Activated CD4-positive, alpha-beta T cell treated with anti-CD3 and anti-CD28 coated beads, Interleukin-2, amount 10 ng/mL, durations not matched to agents 7 days and 5 days (primary cell): Measurements from ENCODE around the gene TMEM37. TPM values are rescaled to one million over a fixed set of nuclear protein-coding genes. Genes with fewer than 3 reads are reported as not detected.

Source experiments
- CTCF ChIA-PET: fragments of 350-600 bp; sonication (Branson Sonifier 250); formaldehyde crosslinking; loops from one replicate; lab custom pipeline; 2021; ENCODE audit warnings: antibody characterized with exemption; lab: Charles Lee
- POLR2A ChIA-PET: fragments of 350-600 bp; sonication (Branson Sonifier 250); formaldehyde crosslinking; loops from one replicate; lab custom pipeline; 2021; ENCODE audit warnings: antibody characterized with exemption; lab: Charles Lee
- DNase-seq: peaks from one replicate; pipeline ENCODE4 v3.0.0-alpha.2; 2020
- H3K27ac Mint-ChIP-seq: one replicate; pipeline ENCODE4 v1.8.0; 2021; ENCODE audit warnings: mild to moderate bottlenecking, moderate library complexity, mixed read lengths
- H3K27me3 Mint-ChIP-seq: one replicate; pipeline ENCODE4 v1.8.0; 2021; ENCODE audit warnings: mixed read lengths
- H3K36me3 Mint-ChIP-seq: one replicate; pipeline ENCODE4 v1.8.0; 2021; ENCODE audit warnings: low read depth, mixed read lengths
- H3K4me1 Mint-ChIP-seq: one replicate; pipeline ENCODE4 v1.8.0; 2021; ENCODE audit warnings: mixed read lengths
- H3K4me3 Mint-ChIP-seq: one replicate; pipeline ENCODE4 v1.8.0; 2021; ENCODE audit warnings: mild to moderate bottlenecking, moderate library complexity, mixed read lengths
- H3K9me3 Mint-ChIP-seq: one replicate; pipeline ENCODE4 v1.8.0; 2021; ENCODE audit warnings: mixed read lengths
- total RNA-seq, 2 experiments: library from RNA; stranded (reverse); gene quantifications; one replicate each; pipeline ENCODE4 v1.2.3, GENCODE V29; 2021

Gene TMEM37
- total RNA-seq, 2 experiments from 2014 or later: not detected

- Mint-ChIP-seq H3K36me3 (no peaks in the 10 kb centered on the region), H3K4me3 (no peak overlapping the region), H3K4me1 (no peaks in the 10 kb centered on the region), H3K9me3 (no peaks in the 10 kb centered on the region), H3K27me3 (no peaks in the 10 kb centered on the region), H3K27ac (peak overlapping the region; percentile 11)
- POLR2A ChIA-PET: no interaction called here
- CTCF ChIA-PET: interaction anchor here (0.6 kb wide), 1 partner anchor 59 kb away, joined by 3 read pairs; no protein-coding TSS in a partner anchor
- DNase-seq: no peak
These were observed 42.1 kb downstream of the TMEM37 start for GRCh38 chr2:119473621-119474370.

DNA sequence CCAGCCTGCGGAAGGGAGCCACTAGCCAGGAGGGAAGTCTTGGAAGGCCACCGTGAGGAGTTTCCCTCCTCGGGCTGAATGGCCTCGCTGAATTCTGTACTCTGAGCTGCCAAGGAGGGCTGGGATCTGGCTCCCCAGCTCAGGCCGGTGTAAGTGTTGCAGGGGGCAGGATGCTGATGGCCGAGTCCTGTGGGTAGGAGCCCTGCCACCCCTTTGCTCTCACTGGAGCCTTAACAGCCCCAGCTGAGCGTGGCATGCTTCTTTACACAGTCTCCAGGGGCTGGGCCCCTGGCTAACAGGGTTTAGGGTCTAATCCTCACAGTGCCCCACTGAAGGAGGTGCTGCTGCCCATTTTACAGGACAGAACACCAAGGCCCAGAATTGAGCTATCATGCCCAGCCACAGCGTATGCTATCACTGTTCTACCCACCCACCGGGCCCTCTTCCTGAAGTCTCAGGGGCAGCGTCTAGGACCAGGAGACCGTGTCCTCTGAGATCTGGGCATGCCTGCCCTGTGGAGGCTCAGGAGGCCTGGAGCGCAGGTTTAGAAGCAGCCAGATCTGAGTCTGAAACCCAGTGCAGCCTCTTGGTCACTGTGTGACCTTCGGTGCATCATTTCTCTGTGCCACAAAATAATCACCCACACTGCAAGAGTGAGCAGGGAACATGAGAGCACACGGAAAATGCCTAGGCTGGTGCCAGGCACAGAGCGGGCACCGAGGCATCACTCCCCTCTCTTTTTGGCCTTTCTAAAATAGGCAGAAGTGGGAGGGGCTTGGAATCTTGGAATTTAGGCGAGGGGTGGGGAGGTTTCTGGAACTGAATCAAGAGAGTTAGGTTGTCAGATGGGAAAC lies 42.9 kb downstream of the TMEM37 start:
- Mint-ChIP-seq H3K4me1 (no peaks in the 10 kb centered on the region), H3K27me3 (no peaks in the 10 kb centered on the region), H3K4me3 (no peak overlapping the region), H3K9me3 (no peaks in the 10 kb centered on the region), H3K36me3 (no peaks in the 10 kb centered on the region), H3K27ac (no peak overlapping the region)
- ChIA-PET POLR2A (no interaction called here), CTCF (no interaction called here)
- DNase-seq: no peak

DNA sequence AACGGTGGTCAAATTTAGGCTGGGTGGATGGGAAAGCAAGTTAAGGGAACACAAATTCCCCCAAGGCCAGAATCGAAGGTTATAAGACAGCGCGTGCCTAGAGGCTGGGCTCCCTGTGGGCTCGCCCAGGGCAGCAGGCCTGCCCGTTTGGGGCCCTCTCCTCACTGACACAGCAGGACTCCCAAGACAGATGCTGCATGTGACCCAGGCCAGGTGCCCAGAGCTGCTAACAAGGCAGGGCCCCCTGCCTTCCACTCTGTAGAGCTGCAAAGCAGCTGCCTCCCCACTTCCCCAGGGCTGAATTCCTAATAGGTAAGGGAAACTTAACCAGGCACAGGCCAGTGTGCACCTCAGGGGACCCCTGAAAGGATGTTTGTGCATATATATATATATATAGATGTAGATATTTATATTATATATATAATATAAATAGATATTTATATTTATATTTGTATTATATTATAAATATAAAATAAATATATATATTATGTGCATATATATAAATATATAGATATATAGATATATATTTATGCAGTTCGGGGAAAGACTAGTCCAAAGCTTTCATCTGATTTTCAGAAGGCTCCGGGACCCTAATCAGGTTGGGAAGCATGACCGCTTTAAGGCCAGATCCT lies 43.7 kb downstream of the TMEM37 start:
- DNase-seq: no peak
- Mint-ChIP-seq H3K36me3 (no peaks in the 10 kb centered on the region), H3K4me1 (no peaks in the 10 kb centered on the region), H3K27ac (no peak overlapping the region), H3K27me3 (no peaks in the 10 kb centered on the region), H3K4me3 (no peak overlapping the region), H3K9me3 (no peaks in the 10 kb centered on the region)
- ChIA-PET CTCF (interaction anchor here (1.2 kb wide), 1 partner anchor 66 kb away, joined by 4 read pairs; no protein-coding TSS in a partner anchor), POLR2A (no interaction called here)

GRCh38 chr2:119475857-119476244 lies 44.2 kb downstream of the TMEM37 start:
- POLR2A ChIA-PET: no interaction called here
- no peaks in the 10 kb centered on the region for H3K4me1 Mint-ChIP-seq

GRCh38 chr2:119476301-119477112 lies 44.9 kb downstream of the TMEM37 start:
- Mint-ChIP-seq H3K36me3 (no peaks in the 10 kb centered on the region), H3K27me3 (no peaks in the 10 kb centered on the region), H3K27ac (no peak overlapping the region), H3K4me1 (no peaks in the 10 kb centered on the region), H3K9me3 (no peaks in the 10 kb centered on the region), H3K4me3 (no peak overlapping the region)
- DNase-seq: peak; percentile 32
- ChIA-PET CTCF (interaction anchor here (0.6 to 1.2 kb wide), 3 partner anchors 11 to 592 kb away, joined by 3 to 4 read pairs (median 3); no protein-coding TSS in a partner anchor), POLR2A (no interaction called here)

More at GRCh38 chr2:119475857-119476244, 44.2 kb downstream of the TMEM37 start:
- H3K27ac Mint-ChIP-seq: no peak overlapping the region
- no peaks in the 10 kb centered on the region for H3K27me3 Mint-ChIP-seq
- CTCF ChIA-PET: interaction anchor here (1.2 kb wide), 1 partner anchor 66 kb away, joined by 4 read pairs; no protein-coding TSS in a partner anchor
- H3K4me3 Mint-ChIP-seq: no peak overlapping the region
- no peaks in the 10 kb centered on the region for H3K9me3 Mint-ChIP-seq
- DNase-seq: no peak
- no peaks in the 10 kb centered on the region for H3K36me3 Mint-ChIP-seq

- no peaks in the 10 kb centered on the region for H3K9me3 Mint-ChIP-seq
- H3K4me1 Mint-ChIP-seq: no peaks in the 10 kb centered on the region
- no peak overlapping the region for H3K27ac Mint-ChIP-seq
- no peaks in the 10 kb centered on the region for H3K36me3 Mint-ChIP-seq
- H3K27me3 Mint-ChIP-seq: no peaks in the 10 kb centered on the region
- no peak for DNase-seq
- ChIA-PET POLR2A (no interaction called here), CTCF (interaction anchor here (1.1 kb wide), 1 partner anchor 11 kb away, joined by 3 read pairs; no protein-coding TSS in a partner anchor)
- H3K4me3 Mint-ChIP-seq: no peak overlapping the region
These were observed 45.5 kb downstream of the TMEM37 start for GRCh38 chr2:119477113-119477505.

DNA sequence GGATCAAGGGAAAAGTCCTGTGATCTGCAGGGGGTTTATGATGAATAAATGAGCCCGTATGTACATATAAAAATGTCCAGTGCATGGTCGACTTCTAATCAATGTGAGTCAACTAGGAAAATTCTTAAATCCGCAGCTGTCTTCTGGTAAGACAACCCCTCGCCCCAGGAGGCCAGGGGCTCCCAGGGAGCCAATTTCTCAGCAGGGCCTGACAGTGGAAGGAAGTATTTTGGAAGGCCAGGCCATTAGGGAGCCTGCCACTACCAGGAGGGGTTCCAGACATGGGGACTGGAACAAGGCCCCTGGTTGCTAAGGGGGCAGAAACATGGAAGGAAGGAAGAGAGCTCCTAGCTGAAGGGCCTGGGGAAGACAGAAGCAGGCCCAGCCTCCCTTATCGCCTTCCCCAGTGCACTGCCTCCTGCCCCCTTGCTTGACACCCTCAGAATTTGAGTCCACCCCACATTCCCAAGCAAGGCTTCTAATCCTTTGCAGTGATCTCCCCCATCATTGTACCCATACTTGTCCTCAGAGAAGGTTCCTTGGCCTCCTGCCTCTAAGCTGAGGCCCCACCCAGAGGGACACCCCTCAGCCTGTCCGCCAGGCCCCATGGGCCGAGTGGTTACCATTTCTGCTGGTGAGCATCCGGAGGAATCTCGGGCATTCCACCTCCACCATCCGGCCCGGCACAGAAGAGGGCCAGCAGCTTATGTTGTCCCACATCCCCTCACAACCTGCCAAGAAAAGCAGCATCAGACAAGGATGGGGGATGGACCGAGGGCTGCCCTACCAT lies 46.7 kb downstream of the TMEM37 start:
- no peak for DNase-seq
- no peak overlapping the region for H3K27ac Mint-ChIP-seq
- ChIA-PET CTCF (interaction anchor here (1.7 kb wide), 1 partner anchor 72 kb away, joined by 5 read pairs; no protein-coding TSS in a partner anchor), POLR2A (interaction anchor here (0.6 kb wide), 2 partner anchors 53 to 223 kb away, joined by 3 read pairs; no protein-coding TSS in a partner anchor)
- no peak overlapping the region for H3K4me3 Mint-ChIP-seq
- no peaks in the 10 kb centered on the region for H3K36me3 Mint-ChIP-seq
- no peaks in the 10 kb centered on the region for H3K9me3 Mint-ChIP-seq
- H3K27me3 Mint-ChIP-seq: no peaks in the 10 kb centered on the region
- no peaks in the 10 kb centered on the region for H3K4me1 Mint-ChIP-seq

DNA sequence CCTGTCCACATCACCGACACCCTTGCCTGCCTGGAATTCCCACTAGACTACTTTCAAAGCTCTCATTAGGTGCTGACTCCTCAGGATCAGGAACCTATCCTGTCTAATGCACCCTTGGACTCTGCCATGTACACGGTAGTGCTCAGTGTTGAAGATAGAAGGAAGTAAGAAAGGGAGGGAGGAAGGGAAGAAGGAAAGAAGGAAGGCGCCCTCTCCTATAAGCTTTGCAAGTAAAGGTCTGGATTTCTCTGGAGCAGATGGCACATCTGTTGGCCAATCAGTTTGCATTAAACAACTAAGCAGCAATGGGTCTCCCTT lies 47.3 kb downstream of the TMEM37 start:
- no peak overlapping the region for H3K27ac Mint-ChIP-seq
- ChIA-PET CTCF (interaction anchor here (1.7 kb wide), 1 partner anchor 73 kb away, joined by 5 read pairs; no protein-coding TSS in a partner anchor), POLR2A (interaction anchor here (0.6 kb wide), 1 partner anchor 223 kb away, joined by 3 read pairs; no protein-coding TSS in a partner anchor)
- H3K36me3 Mint-ChIP-seq: no peaks in the 10 kb centered on the region
- H3K4me3 Mint-ChIP-seq: no peak overlapping the region
- no peaks in the 10 kb centered on the region for H3K27me3 Mint-ChIP-seq
- H3K4me1 Mint-ChIP-seq: no peaks in the 10 kb centered on the region
- DNase-seq: no peak
- H3K9me3 Mint-ChIP-seq: no peaks in the 10 kb centered on the region

DNA sequence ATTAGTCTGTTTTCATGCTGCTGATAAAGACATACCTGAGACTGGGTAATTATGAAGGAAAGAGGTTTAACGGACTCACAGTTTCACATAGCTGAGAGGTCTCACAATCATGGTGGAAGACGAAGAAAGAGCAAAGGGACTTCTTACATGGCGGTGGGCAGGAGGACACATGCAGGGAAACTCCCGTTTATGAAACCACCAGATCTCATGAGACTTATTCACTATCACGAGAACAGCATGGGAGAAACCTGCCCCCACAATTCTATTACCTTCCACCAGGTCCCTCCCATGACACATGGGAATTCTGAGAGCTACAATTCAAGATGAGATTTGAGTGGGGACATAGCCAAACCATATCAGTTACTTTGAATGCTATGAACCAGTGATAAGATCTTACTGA lies 48.5 kb downstream of the TMEM37 start:
- Mint-ChIP-seq H3K4me1 (no peaks in the 10 kb centered on the region), H3K4me3 (no peak overlapping the region), H3K36me3 (no peaks in the 10 kb centered on the region), H3K27ac (no peak overlapping the region), H3K9me3 (no peaks in the 10 kb centered on the region), H3K27me3 (no peaks in the 10 kb centered on the region)
- no peak for DNase-seq
- ChIA-PET POLR2A (no interaction called here), CTCF (no interaction called here)

- Mint-ChIP-seq H3K9me3 (no peaks in the 10 kb centered on the region), H3K4me1 (no peaks in the 10 kb centered on the region), H3K27ac (no peak overlapping the region), H3K36me3 (no peaks in the 10 kb centered on the region), H3K27me3 (no peaks in the 10 kb centered on the region), H3K4me3 (no peak overlapping the region)
- POLR2A ChIA-PET: interaction anchor here (0.6 kb wide), 1 partner anchor 84 kb away, joined by 3 read pairs; no protein-coding TSS in a partner anchor
- CTCF ChIA-PET: interaction anchor here (0.9 kb wide), 1 partner anchor 18 kb away, joined by 3 read pairs; no protein-coding TSS in a partner anchor
- DNase-seq: no peak
These were observed 49.1 kb downstream of the TMEM37 start for GRCh38 chr2:119480718-119481142.
